HepG2 (cell line): ENCODE measurements around the gene ICAM3. TPM values are rescaled to one million over a fixed set of nuclear protein-coding genes. Genes with fewer than 3 reads are reported as not detected.

ENCODE experiments used
- ETV6 ChIP-seq: sonication (generic); formaldehyde crosslinking; conservative IDR thresholded peaks from 2 replicates; pipeline ENCODE4 v1.4.0; 2020; ENCODE audit warnings: missing genetic modification reagents
- KAT2B ChIP-seq: fragments of 150-350 bp; IDR thresholded peaks from 2 replicates; pipeline ENCODE4 v1.6.1; 2014; ENCODE audit warnings: low read depth, low read length, borderline replicate concordance
- KAT7 ChIP-seq: IDR thresholded peaks from 2 replicates; pipeline ENCODE4 v1.6.1; 2018; ENCODE audit warnings: borderline replicate concordance, missing compliant biosample characterization
- MEIS1 ChIP-seq: sonication (generic); formaldehyde crosslinking; IDR thresholded peaks from 2 replicates; pipeline ENCODE4 v1.9.0; 2021; ENCODE audit warnings: mild to moderate bottlenecking, missing genetic modification reagents, moderate library complexity, borderline replicate concordance
- NPAS2 ChIP-seq: sonication (generic); formaldehyde crosslinking; IDR thresholded peaks from 2 replicates; pipeline ENCODE4 v1.8.0; 2022; ENCODE audit warnings: mild to moderate bottlenecking, missing genetic modification reagents, borderline replicate concordance
- NR2F2 ChIP-seq: IDR thresholded peaks from 2 replicates; pipeline ENCODE4 v1.6.1; 2012; ENCODE audit warnings: low read depth, inconsistent platforms, borderline replicate concordance
- SMARCE1 ChIP-seq: fragments of 450-650 bp; IDR thresholded peaks from 2 replicates; pipeline ENCODE4 v1.6.1; 2017; ENCODE audit warnings: borderline replicate concordance
- SSRP1 ChIP-seq: IDR thresholded peaks from 2 replicates; pipeline ENCODE4 v1.6.1; 2016; ENCODE audit warnings: control low read depth
- ZFP36L2 ChIP-seq: sonication (generic); formaldehyde crosslinking; IDR thresholded peaks from 2 replicates; pipeline ENCODE4 v1.4.0; 2020; ENCODE audit warnings: missing genetic modification reagents
- ZFP90 ChIP-seq: sonication (generic); formaldehyde crosslinking; IDR thresholded peaks from 2 replicates; pipeline ENCODE4 v1.8.0; 2022; ENCODE audit warnings: missing genetic modification reagents, mild to moderate bottlenecking, inconsistent platforms, borderline replicate concordance
- ZNF530 ChIP-seq: sonication (generic); formaldehyde crosslinking; IDR thresholded peaks from 2 replicates; pipeline ENCODE4 v1.5.0; 2020; ENCODE audit warnings: low read depth, mild to moderate bottlenecking, missing genetic modification reagents
- ZNF563 ChIP-seq: sonication (generic); formaldehyde crosslinking; IDR thresholded peaks from 2 replicates; pipeline ENCODE4 v1.8.0; 2022; ENCODE audit warnings: mild to moderate bottlenecking, moderate library complexity, missing genetic modification reagents
- ZNF780A ChIP-seq: sonication (generic); formaldehyde crosslinking; IDR thresholded peaks from 2 replicates; pipeline ENCODE4 v1.8.0; 2022; ENCODE audit warnings: mild to moderate bottlenecking, missing genetic modification reagents, moderate library complexity
- polyA plus RNA-seq, 8 experiments: library from polyadenylated mRNA; depleted of rRNA in 3 of 8; stranded (reverse) in 7 of 8; unstranded in 1 of 8; fragments of >200 nt; fragmentation: Illumina TruSeq in 4 of 8; extraction: Trizol in 4 of 8; gene quantifications; 2 replicates each; pipeline versions ENCODE4 v1.2.1 to v1.2.3, GENCODE V29; 2011 to 2016; ENCODE audit warnings: low read depth in 4 of 8, missing spikeins in 1 of 8, mixed read lengths in 1 of 8; ENCODE audit not compliant: insufficient read depth in 1 of 8
- total RNA-seq, 5 experiments: library from RNA; depleted of rRNA; stranded (reverse); fragments of >200 nt; fragmentation: Illumina TruSeq; extraction: Trizol; gene quantifications; 2 replicates each; pipeline ENCODE4 v1.2.3, GENCODE V29; 2016; ENCODE audit warnings: low read depth in 1 of 5
- TF ChIP-seq, protein P1 (sequence below): IDR thresholded peaks from 2 replicates; pipeline ENCODE4 v1.6.1; 2012; ENCODE audit warnings: low read length, improper control_type of control experiment
- TF ChIP-seq, protein P2 (sequence below): sonication (generic); formaldehyde crosslinking; IDR thresholded peaks from 2 replicates; pipeline ENCODE4 v1.4.0; 2020; ENCODE audit warnings: mild to moderate bottlenecking, missing genetic modification reagents, borderline replicate concordance
- TF ChIP-seq, protein P3 (sequence below): sonication (generic); formaldehyde crosslinking; IDR thresholded peaks from 2 replicates; pipeline ENCODE4 v1.5.1; 2020; ENCODE audit warnings: missing genetic modification reagents, mild to moderate bottlenecking, borderline replicate concordance
- TF ChIP-seq, protein P4 (sequence below): sonication (generic); formaldehyde crosslinking; conservative IDR thresholded peaks from 2 replicates; pipeline ENCODE4 v1.4.0; 2020; ENCODE audit warnings: missing genetic modification reagents

ICAM3 gene
- total and polyA plus RNA-seq, 2 of the 13 experiments (the other 11 are each of a cell fraction or from before 2014, with no cell fraction given), result 14.1 to 21.0 TPM

DNA sequence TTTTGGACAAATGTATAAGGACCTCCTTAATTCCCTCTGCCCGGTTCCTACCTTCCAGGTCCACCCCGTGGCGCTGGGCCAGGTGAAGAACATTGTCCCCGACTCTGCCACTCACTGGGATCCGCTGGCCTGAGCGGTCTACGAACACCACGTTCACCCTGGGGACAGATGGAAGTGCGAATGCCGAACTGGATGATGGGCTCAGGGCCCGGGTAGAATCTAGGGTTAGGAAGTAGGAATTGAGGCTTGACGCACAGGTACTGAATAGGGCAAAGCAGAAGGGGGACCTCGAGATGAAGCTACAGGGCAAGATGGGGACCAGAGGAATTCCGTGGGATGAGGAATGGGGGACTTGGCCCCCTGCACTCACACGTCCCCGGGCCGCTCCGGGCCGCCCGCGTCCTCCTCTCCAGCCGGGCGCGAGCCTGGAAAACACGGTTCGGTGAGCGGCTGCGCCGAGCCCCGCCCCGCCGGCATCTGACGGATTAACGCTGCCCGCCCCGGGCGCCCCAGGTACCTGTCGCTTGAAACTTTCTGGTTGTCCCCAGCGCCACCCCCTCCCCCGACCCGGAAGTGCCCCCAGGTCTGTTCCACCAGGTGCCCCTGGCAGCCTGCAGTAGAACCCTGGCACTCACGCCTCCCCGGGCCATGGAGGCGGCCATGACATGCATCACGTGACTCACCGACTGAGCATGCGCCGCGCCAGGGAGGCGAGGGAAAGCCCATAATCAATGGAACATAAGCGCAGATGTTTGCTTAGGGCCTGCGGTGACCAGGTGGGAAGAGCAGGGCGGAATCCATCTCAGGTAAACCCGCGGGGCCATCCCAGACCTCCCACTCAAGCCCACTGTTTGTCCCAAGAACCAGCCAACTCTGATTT, 23.8 kb downstream of the ICAM3 start, which contains the start of gene FDX2 (continued):
- TF ChIP-seq, protein P1, sequence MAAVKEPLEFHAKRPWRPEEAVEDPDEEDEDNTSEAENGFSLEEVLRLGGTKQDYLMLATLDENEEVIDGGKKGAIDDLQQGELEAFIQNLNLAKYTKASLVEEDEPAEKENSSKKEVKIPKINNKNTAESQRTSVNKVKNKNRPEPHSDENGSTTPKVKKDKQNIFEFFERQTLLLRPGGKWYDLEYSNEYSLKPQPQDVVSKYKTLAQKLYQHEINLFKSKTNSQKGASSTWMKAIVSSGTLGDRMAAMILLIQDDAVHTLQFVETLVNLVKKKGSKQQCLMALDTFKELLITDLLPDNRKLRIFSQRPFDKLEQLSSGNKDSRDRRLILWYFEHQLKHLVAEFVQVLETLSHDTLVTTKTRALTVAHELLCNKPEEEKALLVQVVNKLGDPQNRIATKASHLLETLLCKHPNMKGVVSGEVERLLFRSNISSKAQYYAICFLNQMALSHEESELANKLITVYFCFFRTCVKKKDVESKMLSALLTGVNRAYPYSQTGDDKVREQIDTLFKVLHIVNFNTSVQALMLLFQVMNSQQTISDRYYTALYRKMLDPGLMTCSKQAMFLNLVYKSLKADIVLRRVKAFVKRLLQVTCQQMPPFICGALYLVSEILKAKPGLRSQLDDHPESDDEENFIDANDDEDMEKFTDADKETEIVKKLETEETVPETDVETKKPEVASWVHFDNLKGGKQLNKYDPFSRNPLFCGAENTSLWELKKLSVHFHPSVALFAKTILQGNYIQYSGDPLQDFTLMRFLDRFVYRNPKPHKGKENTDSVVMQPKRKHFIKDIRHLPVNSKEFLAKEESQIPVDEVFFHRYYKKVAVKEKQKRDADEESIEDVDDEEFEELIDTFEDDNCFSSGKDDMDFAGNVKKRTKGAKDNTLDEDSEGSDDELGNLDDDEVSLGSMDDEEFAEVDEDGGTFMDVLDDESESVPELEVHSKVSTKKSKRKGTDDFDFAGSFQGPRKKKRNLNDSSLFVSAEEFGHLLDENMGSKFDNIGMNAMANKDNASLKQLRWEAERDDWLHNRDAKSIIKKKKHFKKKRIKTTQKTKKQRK, result no peak
- TF ChIP-seq, protein P2, sequence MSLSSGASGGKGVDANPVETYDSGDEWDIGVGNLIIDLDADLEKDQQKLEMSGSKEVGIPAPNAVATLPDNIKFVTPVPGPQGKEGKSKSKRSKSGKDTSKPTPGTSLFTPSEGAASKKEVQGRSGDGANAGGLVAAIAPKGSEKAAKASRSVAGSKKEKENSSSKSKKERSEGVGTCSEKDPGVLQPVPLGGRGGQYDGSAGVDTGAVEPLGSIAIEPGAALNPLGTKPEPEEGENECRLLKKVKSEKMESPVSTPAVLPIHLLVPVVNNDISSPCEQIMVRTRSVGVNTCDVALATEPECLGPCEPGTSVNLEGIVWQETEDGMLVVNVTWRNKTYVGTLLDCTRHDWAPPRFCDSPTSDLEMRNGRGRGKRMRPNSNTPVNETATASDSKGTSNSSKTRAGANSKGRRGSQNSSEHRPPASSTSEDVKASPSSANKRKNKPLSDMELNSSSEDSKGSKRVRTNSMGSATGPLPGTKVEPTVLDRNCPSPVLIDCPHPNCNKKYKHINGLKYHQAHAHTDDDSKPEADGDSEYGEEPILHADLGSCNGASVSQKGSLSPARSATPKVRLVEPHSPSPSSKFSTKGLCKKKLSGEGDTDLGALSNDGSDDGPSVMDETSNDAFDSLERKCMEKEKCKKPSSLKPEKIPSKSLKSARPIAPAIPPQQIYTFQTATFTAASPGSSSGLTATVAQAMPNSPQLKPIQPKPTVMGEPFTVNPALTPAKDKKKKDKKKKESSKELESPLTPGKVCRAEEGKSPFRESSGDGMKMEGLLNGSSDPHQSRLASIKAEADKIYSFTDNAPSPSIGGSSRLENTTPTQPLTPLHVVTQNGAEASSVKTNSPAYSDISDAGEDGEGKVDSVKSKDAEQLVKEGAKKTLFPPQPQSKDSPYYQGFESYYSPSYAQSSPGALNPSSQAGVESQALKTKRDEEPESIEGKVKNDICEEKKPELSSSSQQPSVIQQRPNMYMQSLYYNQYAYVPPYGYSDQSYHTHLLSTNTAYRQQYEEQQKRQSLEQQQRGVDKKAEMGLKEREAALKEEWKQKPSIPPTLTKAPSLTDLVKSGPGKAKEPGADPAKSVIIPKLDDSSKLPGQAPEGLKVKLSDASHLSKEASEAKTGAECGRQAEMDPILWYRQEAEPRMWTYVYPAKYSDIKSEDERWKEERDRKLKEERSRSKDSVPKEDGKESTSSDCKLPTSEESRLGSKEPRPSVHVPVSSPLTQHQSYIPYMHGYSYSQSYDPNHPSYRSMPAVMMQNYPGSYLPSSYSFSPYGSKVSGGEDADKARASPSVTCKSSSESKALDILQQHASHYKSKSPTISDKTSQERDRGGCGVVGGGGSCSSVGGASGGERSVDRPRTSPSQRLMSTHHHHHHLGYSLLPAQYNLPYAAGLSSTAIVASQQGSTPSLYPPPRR (CRISPR knock-in tag), result no peak
- TF ChIP-seq ZFP90 (CRISPR knock-in tag) (no peak), ZFP36L2 (CRISPR knock-in tag) (no peak), KAT7 (peak; percentile 80; the same call in 1 of the 2 replicates), NR2F2 (no peak), ZNF563 (CRISPR knock-in tag) (0 out of 2 replicates have a peak, but pooled peaks have one; percentile 52), ZNF780A (CRISPR knock-in tag) (0 out of 2 replicates have a peak, but pooled peaks have one; percentile 30), SMARCE1 (no peak), SSRP1 (no peak), MEIS1 (no peak), NPAS2 (CRISPR knock-in tag) (no peak), ETV6 (CRISPR knock-in tag) (0 out of 2 replicates have a peak, but pooled peaks have one; percentile 22), ZNF530 (CRISPR knock-in tag) (no peak), KAT2B (no peak)
- TF ChIP-seq, protein P3, sequence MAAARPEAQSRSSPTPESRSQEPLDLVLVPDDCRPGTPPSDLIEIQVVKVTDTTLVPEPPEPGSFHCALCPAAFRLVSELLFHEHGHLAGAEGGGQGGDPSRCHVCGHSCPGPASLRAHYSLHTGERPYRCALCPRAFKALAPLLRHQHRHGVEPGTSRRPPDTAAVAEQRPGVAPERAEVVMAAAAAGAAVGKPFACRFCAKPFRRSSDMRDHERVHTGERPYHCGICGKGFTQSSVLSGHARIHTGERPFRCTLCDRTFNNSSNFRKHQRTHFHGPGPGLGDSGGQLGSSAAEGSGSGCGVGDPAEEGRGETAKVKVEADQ (CRISPR knock-in tag), result peak; percentile 90; the same call in 1 of the 2 replicates
- TF ChIP-seq, protein P4, sequence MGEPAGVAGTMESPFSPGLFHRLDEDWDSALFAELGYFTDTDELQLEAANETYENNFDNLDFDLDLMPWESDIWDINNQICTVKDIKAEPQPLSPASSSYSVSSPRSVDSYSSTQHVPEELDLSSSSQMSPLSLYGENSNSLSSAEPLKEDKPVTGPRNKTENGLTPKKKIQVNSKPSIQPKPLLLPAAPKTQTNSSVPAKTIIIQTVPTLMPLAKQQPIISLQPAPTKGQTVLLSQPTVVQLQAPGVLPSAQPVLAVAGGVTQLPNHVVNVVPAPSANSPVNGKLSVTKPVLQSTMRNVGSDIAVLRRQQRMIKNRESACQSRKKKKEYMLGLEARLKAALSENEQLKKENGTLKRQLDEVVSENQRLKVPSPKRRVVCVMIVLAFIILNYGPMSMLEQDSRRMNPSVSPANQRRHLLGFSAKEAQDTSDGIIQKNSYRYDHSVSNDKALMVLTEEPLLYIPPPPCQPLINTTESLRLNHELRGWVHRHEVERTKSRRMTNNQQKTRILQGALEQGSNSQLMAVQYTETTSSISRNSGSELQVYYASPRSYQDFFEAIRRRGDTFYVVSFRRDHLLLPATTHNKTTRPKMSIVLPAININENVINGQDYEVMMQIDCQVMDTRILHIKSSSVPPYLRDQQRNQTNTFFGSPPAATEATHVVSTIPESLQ (CRISPR knock-in tag), result no peak
